HG03135 (cell line): ENCODE measurements around the gene TIMM13.
"Not testable (repeated sequence)": the region's sequence is repeated elsewhere in the genome, so short reads cannot be mapped to it uniquely, and the experiment has no call there.

Experiments
- ATAC-seq: cut with Tn5 transposase; IDR thresholded peaks from one replicate; pipeline ENCODE4 v1.9.1; 2021; ENCODE audit warnings: mild to moderate bottlenecking, moderate library complexity; ENCODE audit not compliant: unreplicated experiment

Gene TIMM13

DNA sequence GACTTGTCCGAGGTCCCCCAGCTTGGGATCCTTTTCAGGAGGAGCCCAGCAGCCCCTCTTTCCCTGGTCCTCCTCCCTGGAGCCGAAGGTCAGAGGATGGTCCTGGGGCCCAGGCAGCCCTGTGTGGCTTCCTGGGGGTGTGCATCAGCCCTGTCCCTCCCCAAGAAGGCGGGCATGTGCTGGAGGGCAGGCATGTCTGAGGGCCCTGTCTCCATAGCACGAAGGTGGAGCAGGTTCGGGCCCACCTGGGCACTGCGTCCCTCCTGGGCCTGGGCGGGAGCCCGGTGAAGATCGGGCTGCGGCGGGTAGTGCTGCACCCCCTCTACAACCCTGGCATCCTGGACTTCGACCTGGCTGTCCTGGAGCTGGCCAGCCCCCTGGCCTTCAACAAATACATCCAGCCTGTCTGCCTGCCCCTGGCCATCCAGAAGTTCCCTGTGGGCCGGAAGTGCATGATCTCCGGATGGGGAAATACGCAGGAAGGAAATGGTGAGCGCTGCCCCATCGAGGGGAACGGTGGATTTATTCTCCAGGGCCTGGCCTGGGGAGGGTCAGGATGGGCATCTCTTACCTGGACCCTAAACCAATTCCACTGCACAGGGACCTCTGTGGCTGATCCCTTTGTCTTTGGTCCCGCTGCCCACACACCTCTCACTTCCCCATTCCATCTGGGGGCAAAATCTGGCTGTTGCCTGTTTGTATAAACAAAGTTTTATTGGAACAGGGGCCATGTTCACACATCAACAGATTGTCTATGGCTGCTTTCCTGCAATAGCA is 10.9 kb downstream of the TIMM13 start:
- ATAC-seq: no peak

DNA sequence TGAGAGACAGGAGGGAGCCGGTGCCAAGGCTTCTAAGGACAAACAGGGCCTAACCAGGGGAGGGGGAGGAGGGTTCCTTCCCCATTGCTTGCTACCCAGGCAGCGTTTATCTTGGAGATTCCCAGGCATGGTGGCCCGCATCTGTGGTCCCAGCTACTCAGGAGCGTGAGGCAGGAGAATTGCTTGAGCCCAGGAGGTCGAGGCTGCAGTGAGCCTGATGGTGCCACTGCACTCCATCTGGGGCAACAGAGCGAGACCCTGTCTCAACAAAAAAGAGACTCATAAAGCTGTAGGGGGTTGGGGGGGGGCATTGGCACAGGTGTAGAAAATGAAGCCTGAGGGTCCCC is 11.4 kb downstream of the TIMM13 start:
- no peak for ATAC-seq

DNA sequence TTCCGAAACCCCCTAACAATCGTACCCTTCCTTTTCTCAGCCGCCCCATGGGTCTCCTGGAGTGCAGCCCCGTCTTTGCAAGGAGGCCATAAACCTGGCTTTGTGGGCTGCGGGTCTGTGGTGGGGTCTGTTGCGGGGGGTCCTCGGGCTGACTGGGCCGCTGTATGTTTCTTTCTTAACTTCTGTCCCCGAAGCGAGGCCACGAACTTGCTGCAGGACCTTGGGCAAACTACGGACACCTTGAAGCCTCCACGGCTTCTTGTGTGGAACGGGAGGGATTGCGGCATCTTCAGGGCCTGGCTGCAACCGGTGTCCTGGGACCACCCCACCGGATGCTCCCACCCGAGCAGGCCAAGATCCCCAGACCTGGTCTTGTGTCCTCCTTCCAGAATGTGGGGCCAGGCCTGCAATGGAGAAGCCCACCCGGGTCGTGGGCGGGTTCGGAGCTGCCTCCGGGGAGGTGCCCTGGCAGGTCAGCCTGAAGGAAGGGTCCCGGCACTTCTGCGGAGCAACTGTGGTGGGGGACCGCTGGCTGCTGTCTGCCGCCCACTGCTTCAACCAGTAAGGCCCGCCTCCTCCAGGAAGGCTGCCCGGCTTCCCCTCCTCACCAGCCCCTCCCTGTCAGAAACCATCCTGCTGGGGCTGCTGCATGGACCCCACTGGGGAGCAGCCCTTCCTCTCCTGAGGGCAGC is 12.0 kb downstream of the TIMM13 start:
- ATAC-seq: no peak

DNA sequence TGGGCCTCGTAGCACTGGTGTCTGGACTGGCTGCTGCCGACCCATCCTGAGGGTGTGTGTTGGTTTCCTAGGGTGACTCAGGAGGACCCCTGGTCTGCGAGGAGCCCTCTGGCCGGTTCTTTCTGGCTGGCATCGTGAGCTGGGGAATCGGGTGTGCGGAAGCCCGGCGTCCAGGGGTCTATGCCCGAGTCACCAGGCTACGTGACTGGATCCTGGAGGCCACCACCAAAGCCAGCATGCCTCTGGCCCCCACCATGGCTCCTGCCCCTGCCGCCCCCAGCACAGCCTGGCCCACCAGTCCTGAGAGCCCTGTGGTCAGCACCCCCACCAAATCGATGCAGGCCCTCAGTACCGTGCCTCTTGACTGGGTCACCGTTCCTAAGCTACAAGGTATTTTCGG is 13.8 kb downstream of the TIMM13 start:
- ATAC-seq: no peak

GRCh38 chr19:2413159-2413558 is 14.2 kb downstream of the TIMM13 start:
- ATAC-seq: no peak

DNA sequence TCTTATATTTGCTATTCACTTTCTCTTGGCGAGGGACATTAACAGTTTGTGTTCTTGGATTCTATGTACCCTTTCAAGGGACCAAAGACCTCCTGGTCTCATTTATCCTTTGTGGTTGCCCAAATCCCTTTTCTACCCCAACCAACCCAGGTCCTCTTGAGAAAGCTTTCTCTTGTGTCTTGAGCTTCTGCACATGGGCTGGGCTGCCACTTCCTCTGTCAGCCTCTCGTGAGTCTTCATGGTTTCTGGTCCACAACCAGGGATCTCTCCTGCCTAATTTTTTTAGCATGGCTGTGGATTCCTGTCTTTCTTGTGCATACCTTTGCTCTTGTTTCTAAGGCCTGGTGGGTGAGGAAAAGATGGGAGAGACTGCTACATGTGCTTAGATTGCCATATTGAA is 14.9 kb downstream of the TIMM13 start:
- no peak for ATAC-seq

GRCh38 chr19:2411709-2412108 is 15.7 kb downstream of the TIMM13 start:
- no peak for ATAC-seq

- ATAC-seq: no peak
Measured at GRCh38 chr19:2410023-2410422, 17.4 kb downstream of the TIMM13 start.

DNA sequence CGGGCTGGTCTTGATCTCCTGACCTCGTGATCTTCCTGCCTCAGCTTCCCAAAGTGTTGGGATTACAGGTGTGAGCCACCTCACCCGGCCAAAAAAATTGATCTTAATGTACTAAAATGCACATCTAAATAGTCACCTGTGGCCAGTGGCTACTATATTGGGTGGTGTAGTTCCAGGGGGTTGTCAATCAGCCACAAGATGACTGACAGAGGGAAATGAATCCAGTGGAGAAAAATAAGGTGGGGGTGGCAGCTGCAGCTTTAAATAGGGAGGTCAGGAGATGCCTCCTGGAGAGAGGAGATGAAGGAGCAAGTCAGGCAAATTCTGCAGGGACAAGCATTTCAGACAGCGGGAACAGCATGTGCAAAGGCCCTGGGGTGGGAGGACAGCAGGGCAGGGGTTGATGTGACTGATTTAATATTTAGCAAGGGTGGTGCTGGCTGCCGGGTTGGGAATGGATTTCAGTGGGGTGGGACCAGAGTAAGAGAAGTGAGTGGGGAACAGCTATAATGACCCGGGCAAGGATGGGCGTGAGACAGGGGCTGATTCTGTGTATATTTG is 18.0 kb downstream of the TIMM13 start:
- ATAC-seq: no peak

DNA sequence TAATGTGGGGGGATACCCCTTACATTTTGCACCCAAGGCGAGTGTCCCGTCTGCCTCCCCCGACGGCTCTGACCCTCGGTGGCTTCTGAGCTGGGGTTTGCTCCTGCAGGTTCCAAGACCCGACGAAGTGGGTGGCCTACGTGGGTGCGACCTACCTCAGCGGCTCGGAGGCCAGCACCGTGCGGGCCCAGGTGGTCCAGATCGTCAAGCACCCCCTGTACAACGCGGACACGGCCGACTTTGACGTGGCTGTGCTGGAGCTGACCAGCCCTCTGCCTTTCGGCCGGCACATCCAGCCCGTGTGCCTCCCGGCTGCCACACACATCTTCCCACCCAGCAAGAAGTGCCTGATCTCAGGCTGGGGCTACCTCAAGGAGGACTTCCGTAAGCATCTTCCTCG is 19.1 kb downstream of the TIMM13 start:
- no peak for ATAC-seq

DNA sequence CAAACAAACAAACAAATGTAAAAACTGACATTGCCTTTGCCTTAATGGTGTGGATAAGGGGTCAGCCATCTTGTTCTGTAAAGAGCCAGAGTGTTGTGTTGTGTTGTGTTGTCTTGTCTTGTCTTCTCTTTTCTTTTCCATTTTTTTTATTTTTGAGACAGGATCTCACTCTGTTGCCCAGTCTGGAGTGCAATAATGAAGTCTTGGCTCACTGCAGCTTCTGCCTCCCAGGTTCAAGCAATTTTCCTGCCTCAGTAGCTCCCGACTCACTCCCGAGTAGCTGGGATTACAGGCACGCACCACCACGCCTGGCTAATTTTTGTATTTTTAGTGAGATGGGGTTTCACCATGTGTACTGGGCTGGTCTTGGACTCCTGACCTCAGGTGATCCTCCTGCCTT is 27.8 kb downstream of the TIMM13 start:
- ATAC-seq: no peak

GRCh38 chr19:2398735-2399305 is 28.6 kb downstream of the TIMM13 start:
- ATAC-seq: no peak

DNA sequence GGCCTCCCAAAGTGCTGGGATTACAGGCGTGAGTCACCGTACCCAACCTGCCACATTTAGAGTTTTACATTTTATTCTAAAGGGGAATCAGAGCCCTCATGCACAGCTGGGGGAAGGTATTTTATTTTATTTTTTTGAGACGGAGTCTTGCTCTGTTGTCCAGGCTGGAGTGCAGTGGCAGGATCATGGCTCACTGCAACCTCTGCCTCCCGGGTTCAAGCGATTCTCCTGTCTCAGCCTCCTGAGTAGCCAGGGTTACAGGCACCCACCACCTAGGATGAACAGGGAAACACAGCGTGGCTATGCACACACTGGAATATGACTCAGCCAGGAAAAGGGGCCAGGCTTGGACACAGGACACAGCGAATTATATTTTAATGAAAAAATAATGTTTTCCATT is 30.2 kb downstream of the TIMM13 start:
- not testable (repeated sequence) for ATAC-seq

DNA sequence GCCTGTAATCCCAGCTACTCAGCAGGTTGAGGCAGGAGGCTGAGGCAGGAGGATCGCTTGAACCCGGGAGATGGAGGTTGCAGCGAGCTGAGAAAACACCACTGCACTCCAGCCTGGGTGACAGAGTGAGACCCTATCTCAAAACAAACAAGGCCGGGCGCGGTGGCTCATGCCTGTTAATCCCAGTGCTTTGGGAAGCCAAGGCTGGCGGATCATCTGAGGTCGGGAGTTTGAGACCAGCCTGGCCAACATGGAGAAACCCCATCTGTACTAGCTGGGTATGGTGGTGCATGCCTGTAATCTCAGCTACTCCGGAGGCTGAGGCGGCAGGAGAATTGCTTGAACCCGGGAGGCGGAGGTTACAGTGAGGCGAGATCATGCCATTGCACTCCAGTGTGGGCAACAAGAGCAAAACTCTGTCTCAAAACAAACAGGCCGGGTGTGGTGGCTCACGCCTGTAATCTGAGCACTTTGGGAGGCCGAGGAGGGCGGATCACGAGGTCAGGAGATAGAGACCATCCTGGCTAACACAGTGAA is 32.0 kb downstream of the TIMM13 start:
- ATAC-seq: not testable (repeated sequence)

DNA sequence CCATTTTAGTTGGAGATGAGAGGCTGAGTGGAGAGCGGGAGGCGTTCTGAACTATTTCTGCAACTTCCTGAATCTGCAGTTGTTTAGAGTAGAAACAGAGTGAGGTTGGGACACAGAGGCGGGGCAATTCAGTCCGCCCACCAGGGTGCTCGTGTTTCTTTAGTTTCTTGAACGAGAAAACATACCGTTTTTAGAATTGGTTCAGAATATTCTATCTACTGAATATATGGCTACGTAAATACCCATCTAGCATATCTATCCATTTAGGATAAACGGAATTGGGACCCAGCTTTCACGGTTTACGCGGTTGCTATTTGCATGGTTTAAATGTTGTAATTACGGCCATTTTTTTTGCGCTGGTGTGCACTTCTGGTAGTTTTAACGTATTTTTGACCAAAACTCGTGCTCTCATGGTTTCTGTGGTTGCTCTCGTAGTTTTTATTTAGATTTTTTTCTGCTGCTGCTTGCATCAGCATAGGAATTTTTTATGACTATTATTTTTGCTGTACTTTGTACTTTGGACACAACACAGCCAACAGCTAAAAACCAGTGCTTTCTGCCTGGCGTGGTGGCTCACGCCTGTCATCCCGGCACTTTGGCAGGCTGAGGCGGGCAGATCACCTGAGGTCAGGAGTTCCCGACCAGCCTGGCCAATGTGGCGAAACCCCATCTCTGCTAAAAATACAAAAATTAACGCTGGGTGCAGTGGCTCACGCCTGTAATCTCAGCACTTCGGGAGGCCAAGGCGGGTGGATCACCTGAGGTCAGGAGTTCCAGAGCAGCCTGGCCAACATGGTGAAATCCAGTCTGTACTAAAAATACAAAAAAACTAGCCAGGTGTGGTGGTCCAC is 32.7 kb downstream of the TIMM13 start:
- ATAC-seq: no peak

GRCh38 chr19:2394054-2394441 is 33.3 kb downstream of the TIMM13 start:
- ATAC-seq: no peak

- ATAC-seq: not testable (repeated sequence)
Measured at GRCh38 chr19:2392899-2393298, 34.5 kb downstream of the TIMM13 start.

GRCh38 chr19:2392366-2392765 is 35.0 kb downstream of the TIMM13 start:
- ATAC-seq: no peak

GRCh38 chr19:2391118-2391725 is 36.2 kb downstream of the TIMM13 start:
- ATAC-seq: no peak

DNA sequence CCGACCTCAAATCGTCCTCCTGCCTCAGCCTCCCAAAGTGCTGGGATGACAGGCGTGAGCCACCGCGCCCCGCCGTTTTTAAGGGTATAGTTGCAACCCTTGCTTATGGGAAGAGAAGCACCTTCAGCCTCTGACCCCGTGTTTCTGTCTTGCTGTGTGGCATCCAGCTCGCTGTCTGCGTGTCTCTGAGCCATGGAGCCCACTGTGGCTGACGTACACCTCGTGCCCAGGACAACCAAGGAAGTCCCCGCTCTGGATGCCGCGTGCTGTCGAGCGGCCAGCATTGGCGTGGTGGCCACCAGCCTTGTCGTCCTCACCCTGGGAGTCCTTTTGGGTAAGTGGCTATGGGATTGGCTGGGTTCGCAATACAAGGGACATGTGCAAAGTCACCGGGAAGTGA is 37.8 kb downstream of the TIMM13 start:
- ATAC-seq: no peak
